GM18951 (cell line): ENCODE data around the gene ANKS1A.

Experiments used
- POLR2A ChIP-seq: IDR thresholded peaks from 4 replicates; pipeline ENCODE4 v1.6.1; 2011; ENCODE audit warnings: mild to moderate bottlenecking; ENCODE audit not compliant: insufficient read length, insufficient read depth; ENCODE audit errors: extremely low read depth
- in situ Hi-C: fragments of 300-500 bp; cut with MboI; formaldehyde crosslinking; loops from one replicate; pipeline ENCODE4 v1.12.0; 2022; ENCODE audit warnings: low sequenced_read_pairs, mixed read lengths, inconsistent platforms; ENCODE audit not compliant: unreplicated experiment

Gene ANKS1A

DNA sequence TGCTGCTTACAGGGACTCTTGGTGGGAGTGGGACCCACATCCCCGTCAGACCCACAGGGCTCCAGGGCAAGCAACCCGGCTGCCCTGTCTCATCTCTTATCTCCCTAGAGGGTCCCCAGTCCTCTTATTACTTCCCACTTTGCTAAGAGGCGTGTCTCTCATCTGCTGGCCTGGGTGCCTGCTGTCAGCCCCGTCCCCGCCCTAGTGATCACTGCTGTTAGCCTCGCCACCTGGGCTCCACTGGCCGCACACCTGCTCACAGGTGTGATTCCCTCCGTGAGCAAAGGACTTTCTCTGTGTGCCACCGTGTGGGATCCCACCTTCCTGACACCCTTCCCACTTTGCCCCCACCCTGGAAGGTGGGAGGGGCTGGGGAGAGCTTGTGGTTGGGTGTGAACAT is 194.5 kb downstream of the ANKS1A start:
- no peak for TF ChIP-seq POLR2A
- in situ Hi-C loops, result no loop called here

DNA sequence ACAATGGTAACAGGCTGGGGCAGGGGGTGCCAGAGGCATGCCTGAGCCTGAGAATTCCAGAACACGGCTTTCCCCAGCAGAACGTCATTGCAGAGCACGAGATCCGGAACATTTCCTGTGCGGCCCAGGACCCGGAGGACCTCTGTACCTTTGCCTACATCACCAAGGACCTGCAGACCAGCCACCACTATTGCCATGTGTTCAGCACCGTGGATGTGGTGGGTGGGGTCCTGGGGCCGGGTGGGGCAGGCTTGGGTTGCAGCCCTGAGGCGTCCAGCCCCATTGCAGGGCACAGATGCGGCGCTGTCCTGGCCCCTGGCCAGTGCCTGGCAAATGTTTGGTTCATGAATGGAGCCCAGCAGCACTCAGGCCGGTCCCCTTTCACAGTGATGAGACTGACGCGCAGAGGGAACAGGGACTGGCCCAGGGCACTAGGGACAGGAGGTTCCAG is 195.0 kb downstream of the ANKS1A start:
- TF ChIP-seq POLR2A, result no peak
- in situ Hi-C loops, result no loop called here

DNA sequence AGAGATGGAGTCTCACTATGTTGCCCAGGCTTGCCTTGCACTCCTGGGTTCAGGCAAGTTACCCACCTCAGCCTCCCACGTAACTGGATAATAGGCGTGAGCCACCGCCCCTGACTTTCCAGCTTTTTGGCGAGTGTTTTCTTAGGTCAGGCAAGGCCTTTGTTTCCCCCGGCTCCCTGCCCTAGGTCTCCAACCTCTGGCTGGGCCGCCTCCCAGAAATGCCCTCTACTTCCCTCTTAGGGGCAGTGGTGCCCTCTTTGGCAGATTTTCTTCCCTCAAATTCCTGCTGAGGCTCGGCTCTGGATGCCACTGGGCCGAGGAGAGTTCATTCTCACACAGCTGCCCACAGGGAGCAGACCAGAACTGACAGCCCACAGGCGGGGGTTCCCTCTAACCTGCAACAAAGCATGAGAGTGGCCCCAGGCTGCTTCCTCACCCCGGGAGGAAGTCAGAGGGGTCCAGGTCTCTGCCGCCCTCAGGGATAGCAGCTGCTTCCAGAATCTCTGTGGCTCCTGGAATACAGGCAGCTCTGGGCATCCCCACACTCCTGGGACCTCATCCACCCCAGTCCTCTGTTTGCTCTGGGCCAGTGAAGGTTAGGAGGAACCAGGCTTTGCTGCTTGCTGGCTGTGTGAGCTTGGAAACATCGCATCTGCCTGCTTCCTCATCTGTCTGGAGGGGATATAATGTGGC is 195.6 kb downstream of the ANKS1A start:
- TF ChIP-seq POLR2A, result no peak
- in situ Hi-C loops, result no loop called here

DNA sequence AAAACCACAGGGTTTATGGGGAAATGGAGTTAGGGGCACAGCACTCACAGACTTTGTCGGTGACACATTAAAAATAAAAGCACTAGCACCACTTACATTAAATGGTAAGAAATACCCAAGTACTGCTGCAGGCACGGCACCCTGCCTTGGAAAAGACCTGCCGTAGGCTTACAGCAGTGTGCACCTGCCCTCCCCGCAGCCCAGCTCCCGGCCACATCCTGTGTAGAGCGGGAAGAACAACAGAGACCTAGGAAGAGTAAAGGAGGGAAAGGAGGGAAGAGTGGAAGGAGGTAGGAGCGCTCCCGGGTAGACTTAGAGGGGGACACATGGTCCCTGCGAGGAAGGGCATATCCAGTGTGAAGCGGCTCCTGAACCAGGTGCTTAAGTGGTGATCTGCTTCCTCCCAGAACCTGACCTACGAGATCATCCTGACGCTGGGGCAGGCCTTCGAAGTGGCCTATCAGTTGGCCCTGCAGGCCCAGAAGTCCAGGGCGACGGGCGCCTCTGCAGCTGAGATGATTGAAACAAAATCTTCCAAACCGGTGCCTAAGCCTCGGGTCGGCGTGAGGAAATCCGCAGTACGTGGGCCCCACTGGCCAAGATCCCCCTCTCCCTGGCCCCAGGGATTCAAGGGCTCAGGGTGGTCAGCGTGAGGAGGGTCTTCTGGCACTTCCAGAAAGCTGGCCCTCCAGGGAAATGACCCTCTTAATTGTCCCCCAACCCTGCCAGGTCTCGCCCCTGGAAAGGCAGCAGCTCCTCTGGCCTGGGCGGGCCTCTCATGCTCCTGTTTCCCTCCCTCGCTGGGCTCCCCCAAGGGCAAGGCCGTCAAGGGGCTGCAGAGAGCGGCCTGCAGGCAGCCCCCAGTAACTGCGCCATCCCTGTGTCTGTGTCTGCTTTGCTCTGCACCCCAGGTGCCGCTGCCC is 196.6 kb downstream of the ANKS1A start:
- in situ Hi-C loops, result no loop called here
- TF ChIP-seq POLR2A, result no peak

DNA sequence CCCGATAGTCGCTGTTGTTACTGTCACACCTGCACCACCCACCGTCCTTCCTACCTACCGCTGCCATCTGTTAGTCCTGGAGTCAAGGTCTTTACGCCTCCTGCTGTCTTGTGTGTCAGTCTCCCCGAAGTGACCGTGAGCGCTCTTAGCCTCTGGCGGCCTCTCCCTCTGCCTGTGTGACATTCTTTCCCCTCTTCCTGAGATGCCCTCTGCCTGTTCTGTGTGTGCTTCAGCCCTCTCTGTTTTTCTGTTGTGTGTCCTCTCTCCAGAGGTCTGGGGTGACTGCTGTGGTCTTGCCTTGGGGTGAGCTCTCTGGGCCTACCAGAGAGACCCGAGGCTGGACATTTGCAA is 197.2 kb downstream of the ANKS1A start:
- TF ChIP-seq POLR2A, result no peak
- in situ Hi-C loops, result no loop called here

DNA sequence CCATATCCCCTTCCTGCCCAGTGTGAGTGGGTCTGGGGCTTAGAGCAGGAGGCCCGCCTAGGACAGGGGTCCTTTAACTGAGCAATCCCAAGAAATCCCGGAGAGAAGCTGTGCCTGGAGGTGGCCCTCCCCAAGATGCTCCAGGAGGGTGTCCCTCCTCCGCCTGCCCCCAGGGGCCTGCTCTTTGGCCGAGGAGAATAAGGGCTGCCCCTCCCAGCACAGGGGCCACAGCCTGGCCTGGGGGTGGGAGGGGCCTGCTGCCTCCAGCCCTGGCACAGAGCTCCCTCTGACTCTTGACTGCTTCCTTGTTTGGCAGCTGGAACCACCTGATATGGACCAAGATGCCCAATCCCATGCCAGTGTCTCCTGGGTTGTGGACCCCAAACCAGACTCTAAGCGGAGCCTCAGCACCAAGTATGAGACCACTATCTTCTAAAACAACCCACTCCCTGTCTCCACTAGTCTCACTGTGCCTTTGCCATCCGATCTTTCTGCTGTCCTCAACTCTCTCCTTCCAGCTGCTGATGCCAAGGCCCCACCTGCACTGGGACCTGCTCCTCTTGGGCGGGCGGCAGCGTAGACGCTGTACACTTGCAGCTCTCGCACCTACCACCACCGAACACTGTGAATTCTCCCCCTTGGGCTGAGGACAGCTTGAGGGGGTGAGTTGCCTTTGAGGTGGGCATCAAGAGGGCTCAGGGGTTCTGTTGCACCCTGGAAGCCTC is 197.7 kb downstream of the ANKS1A start:
- in situ Hi-C loops, result no loop called here
- TF ChIP-seq POLR2A, result no peak

DNA sequence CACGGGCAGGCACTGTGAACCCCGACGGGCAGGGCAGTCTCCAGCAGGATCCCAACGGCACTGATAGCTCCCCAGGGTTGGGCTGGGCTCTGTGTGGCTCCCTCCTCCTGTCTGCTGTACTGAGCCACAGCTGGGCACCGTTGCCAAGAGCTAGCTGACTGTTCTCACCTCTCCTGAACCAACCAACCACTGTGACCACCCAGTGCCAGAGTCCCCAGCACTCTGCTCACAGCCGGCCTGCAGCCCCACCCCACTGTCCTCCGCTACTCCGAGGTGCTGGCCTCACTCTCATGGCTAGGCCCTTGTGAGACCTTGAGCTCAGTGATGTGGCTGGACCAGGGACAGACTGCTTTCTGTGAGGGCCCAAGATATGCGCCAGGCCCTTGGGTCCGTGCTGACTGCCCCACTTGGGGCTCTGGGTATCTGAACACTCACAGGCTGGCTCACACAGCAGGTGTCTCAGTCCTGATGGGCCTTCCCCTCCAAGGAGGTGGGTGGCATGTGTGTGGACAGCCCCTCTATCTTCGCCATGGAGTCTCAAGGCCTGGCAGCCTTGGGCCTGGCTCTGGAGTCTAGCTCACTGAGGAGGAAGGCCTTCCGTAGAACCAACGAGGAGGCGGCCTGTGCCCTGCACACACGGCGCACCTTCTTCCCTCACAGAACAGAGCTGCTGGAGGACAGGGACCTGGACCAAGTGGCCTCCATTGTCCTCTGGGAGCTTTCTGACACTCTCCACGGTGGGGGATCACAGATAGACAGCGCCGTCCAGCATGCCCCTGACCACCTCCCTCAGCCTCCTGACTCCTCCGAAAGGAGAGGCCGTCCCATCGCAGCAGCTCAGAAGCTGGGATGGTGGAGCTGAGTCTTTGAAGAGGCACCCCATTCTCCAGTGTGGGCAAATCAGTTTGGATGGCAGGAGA is 198.6 kb downstream of the ANKS1A start:
- no peak for TF ChIP-seq POLR2A
- in situ Hi-C loops, result no loop called here

DNA sequence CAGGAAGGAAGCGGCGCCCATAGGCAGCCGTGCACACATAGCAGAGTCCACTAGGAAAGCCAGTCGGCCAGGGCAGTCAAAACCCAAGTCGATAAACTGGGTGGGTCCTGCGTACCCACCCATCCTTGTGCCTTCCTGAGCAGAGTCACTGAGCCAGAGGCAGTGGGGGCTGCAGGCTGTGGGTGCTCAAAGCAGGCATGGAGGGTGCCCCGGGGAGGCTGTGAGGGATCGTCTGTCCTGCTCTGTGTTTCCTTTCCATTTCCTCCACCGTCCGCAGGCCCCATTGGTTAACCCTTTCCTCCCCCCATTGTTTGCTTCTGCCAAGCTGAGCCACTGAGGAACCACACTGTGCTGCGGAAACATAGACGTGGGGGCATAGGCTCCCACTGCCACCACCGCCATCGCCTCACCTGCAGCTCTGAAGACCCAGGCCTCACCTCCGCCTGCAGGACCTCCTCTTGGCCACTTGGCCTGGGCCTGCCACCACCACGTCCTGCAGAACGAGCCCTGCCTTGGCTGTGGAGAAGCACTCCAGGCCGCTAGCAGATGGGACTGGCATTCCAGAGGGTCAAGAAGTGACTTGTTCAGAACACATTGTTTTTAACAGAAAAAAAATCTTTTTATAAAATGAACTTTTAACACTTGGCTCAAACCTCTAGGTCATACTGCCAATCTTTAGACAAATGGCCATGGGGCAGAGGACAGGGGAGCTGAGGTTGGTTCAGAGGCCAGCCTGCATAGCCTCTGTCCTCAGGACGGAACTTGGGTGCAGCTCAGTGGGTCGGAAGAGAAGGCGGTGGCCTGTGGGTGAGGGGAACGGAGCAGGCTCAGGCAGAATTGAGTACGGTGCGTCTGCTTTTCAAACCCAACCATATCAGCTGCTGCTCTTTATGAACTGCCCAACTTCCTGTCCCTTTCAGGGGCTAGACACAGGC is 199.5 kb downstream of the ANKS1A start:
- in situ Hi-C loops, result no loop called here
- TF ChIP-seq POLR2A, result no peak

DNA sequence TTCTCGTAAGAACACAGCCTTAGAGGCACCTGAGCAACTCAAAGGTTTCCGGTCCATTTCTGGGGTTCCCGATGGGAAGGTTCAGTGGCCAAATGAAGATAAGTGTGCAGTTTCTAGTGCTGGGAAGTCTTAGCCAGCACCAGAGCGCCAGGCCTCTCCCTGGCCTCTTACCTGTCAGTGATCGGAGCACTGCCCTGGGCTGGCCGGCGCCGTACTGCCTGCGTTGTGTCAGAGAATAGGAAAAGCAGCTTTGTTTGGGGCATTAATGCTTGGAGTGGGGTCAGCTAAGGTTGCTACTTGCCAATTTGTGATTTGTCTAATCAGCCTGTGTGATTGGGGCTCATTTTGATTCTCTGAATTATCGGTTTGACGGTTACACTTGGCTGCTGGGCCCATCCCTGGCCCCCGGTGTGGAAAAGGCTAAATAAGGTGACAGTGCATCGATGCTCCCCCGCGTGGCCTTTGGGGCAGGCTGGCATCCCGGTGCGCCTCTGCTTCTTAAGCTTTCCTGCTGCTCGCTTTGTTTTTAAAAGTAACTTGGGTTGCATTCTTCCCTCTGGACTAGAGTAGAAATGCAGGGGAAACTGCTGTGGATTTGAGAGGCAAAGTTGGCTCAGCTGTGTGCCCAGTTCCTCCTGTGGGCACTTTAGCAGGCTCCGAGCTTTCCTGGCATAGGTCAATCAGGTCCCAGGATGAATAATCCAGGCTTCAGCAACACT is 200.3 kb downstream of the ANKS1A start:
- TF ChIP-seq POLR2A, result no peak
- in situ Hi-C loops, result no loop called here

DNA sequence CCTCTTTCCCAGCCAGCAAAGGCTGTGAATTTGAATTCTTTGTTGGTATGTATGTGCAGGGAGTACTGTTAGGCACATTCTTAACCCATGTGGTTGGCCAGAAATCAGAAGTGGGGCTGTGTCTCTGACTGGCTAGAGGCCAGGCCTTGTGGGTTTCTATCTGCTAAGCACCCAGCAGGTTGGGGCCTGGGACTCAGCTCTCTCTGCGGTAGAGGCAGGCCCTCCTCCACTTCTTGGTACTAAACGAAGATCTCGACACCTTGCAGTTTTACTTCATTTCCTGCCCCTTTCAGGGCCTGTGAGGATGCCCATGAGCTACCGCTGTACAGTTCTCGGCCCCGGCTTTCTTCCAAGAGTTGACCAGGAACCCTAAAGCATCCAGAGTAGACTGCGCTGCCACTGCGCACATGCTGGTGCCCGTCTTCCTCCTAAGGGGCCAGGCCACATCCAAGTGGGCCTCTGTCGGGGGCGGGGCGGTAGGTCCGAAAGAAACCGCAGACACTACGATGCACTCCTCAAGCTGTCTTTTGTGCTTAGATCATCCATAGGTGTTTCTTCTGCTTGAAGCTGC is 201.0 kb downstream of the ANKS1A start:
- TF ChIP-seq POLR2A, result no peak
- in situ Hi-C loops, result no loop called here

DNA sequence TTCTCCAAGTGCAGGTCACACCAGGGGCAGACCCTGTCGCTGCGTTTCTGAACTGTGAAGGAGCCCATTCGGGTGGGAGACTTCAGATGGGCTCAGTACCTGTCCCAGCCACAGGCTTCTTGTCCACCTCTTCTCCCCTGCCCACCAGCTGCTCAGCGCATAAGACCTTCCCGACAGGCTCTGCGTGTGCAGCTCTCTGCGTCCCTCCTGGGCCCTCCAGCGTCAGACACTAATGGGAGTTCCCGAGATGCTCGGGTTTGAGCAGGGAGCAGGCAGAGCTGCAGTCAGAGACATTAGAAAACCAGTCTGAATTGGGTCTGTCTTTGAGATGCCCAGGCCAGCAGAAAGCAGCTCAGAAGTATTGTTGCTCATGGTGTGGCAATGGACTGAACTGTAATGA is 201.7 kb downstream of the ANKS1A start:
- no peak for TF ChIP-seq POLR2A
- in situ Hi-C loops, result no loop called here
